ENCODE data around the gene PIGQ. TPM values are rescaled to one million over a fixed set of nuclear protein-coding genes. Genes with fewer than 3 reads are reported as not detected.

Gene PIGQ
- total RNA-seq, 2 donors from 2014 or later: 20.8 to 21.0 TPM

DNA sequence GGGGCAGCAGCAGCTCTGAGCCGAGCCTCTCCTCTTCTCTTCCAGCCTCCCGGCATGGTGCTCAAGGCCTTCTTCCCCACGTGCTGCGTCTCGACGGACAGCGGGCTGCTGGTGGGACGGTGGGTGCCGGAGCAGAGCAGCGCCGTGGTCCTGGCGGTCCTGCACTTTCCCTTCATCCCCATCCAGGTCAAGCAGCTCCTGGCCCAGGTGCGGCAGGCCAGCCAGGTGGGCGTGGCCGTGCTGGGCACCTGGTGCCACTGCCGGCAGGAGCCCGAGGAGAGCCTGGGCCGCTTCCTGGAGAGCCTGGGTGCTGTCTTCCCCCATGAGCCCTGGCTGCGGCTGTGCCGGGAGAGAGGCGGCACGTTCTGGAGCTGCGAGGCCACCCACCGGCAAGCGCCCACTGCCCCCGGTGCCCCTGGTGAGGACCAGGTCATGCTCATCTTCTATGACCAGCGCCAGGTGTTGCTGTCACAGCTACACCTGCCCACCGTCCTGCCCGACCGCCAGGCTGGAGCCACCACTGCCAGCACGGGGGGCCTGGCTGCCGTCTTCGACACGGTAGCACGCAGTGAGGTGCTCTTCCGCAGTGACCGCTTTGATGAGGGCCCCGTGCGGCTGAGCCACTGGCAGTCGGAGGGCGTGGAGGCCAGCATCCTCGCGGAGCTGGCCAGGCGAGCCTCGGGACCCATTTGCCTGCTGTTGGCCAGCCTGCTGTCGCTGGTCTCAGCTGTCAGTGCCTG is 4.4 kb downstream of the PIGQ start:
- TF ChIP-seq, protein P1, sequence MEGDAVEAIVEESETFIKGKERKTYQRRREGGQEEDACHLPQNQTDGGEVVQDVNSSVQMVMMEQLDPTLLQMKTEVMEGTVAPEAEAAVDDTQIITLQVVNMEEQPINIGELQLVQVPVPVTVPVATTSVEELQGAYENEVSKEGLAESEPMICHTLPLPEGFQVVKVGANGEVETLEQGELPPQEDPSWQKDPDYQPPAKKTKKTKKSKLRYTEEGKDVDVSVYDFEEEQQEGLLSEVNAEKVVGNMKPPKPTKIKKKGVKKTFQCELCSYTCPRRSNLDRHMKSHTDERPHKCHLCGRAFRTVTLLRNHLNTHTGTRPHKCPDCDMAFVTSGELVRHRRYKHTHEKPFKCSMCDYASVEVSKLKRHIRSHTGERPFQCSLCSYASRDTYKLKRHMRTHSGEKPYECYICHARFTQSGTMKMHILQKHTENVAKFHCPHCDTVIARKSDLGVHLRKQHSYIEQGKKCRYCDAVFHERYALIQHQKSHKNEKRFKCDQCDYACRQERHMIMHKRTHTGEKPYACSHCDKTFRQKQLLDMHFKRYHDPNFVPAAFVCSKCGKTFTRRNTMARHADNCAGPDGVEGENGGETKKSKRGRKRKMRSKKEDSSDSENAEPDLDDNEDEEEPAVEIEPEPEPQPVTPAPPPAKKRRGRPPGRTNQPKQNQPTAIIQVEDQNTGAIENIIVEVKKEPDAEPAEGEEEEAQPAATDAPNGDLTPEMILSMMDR (IDR thresholded peaks at IDR 0.05): no peak
- Histone ChIP-seq H3K36me3 (no peaks in the 10 kb centered on the region), H3K27me3 (no peaks in the 10 kb centered on the region), H3K4me3 (no peak overlapping the region), H3K4me1 (peaks cover 0 to 9% of the 10 kb centered on the region in 2 donors), H3K9me3 (no peaks in the 10 kb centered on the region), H3K27ac (no peak overlapping the region)
- no peak for DNase-seq (ENCODE audit: low spot score)

DNA sequence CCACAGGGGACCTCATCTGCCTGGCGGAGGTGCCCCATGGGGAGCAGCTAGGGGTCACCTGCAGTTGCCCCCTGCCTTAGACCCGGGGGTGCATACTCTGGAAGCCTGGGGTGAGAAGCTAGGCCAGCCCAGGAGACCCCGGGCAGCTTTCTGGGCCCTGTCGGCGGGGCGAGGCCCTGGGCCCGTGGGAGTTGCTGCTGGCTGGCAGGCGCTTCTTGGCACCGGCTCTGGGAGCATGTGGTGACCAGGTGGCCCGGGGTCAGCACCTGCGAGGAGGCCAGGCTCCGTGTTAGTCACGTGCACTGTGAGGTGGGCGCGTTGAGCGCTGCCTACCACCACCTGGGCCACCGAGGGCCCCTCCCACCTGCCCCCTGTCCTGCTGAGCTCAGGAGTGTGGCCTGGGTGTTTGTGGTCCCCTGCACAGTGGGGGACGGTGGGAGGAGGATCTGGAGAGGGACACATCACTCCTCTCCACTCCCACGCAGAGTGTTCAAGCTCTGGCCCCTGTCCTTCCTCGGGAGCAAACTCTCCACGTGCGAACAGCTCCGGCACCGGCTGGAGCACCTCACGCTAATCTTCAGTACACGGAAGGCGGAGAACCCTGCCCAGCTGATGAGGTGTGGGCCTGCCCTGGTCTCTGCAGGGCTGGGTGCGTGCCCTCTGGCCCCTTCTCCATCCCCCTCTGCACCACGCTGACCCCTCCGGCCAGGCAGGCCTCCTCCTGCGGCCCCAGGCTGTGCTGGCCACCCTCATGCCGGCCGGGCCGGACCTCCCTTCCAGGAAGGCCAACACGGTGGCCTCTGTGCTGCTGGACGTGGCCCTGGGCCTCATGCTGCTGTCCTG is 5.8 kb downstream of the PIGQ start:
- no peak for DNase-seq (ENCODE audit: low spot score)

DNA sequence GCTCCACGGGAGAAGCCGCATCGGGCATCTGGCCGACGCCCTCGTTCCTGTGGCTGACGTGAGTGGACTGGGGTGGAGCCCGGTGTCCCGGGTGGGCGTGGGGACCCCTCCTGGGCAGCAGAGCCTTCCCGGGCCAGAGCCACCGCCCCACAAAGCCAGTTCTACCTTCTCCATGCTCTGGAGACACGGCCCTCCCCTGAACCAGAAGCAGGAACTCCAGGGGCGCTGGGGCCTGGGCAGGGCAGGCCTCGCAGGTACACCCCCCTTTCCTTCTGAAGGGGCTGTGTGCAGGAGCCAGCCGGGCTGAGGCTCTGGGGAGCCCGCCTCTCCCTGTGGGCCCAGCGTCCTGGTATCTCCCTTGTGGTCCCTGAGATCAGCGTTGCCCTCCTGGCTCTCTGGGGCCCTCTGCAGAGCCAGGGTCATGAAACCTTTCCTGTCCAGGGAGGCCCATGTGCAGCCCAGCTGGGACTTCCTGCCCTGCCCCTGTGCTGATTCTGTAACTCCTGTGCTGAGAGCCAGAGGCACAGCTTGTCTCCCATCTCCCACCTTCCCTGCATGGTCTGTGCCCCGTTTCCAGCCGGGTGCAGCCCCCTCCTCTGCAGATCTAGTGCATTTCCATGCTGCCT is 6.5 kb downstream of the PIGQ start:
- Histone ChIP-seq H3K27me3 (no peaks in the 10 kb centered on the region), H3K9me3 (no peaks in the 10 kb centered on the region), H3K4me1 (no peaks in the 10 kb centered on the region), H3K36me3 (no peaks in the 10 kb centered on the region), H3K4me3 (no peak overlapping the region), H3K27ac (no peak overlapping the region)
- no peak for DNase-seq (ENCODE audit: low spot score)
- TF ChIP-seq, protein P1 (IDR thresholded peaks at IDR 0.05): no peak

More for the DNA sequence above, 5.8 kb downstream of the PIGQ start:
- TF ChIP-seq, protein P1 (IDR thresholded peaks at IDR 0.05): no peak
- Histone ChIP-seq H3K4me3 (no peak overlapping the region), H3K27ac (no peak overlapping the region), H3K4me1 (peaks cover 0 to 3% of the 10 kb centered on the region in 2 donors), H3K36me3 (no peaks in the 10 kb centered on the region), H3K9me3 (no peaks in the 10 kb centered on the region), H3K27me3 (no peaks in the 10 kb centered on the region)

DNA sequence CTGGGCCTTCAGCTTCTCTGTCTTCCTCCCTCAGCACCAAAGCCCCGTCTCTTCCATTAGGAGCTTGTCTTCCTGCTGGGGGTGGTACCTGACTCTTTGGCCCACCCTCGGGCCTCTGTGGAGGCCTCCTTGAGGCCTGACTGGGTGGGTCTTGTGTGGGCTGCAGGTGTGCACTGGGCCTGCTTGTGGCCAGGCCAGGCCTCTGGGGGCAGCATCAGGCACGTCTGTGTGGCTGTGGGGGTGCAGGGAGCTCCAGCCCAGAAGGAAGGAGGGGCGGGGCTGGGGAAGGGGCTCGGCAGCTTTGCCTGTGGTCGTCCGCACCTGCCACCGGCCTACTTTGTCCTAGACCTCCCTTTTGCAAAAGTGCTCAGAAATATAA is 7.0 kb downstream of the PIGQ start:
- TF ChIP-seq, protein P1 (IDR thresholded peaks at IDR 0.05): no peak
- no peak overlapping the region for H3K27ac ChIP-seq
- no peaks in the 10 kb centered on the region for H3K9me3 ChIP-seq
- no peak for DNase-seq (ENCODE audit: low spot score)
- H3K36me3 ChIP-seq: no peaks in the 10 kb centered on the region
- H3K27me3 ChIP-seq: no peaks in the 10 kb centered on the region
- H3K4me1 ChIP-seq: no peaks in the 10 kb centered on the region
- no peak overlapping the region for H3K4me3 ChIP-seq

DNA sequence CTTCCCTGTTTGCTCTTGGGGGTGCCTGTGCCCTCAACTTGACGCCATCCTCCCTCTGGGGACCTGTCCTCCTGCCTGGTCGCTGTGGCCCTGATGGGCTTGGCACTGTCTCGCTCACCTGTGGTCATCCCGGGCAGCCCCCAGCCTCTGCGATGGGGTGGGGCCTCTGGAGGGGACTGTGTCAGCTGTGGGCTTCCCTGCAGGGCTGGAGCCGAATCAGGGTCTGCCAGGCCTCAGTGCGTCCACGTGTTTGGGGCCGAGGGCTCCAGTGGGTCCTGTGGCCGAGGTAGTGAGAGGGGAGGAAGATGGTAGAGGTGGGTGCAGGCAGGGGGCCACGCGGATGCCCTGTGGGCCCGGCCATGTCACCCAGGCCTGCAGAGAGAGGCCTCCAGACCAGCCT is 8.0 kb downstream of the PIGQ start:
- no peak for DNase-seq (ENCODE audit: low spot score)
- TF ChIP-seq, protein P1 (IDR thresholded peaks at IDR 0.05): no peak
- Histone ChIP-seq H3K4me1 (no peaks in the 10 kb centered on the region), H3K36me3 (no peaks in the 10 kb centered on the region), H3K4me3 (no peak overlapping the region), H3K27ac (no peak overlapping the region), H3K27me3 (no peaks in the 10 kb centered on the region), H3K9me3 (no peaks in the 10 kb centered on the region)

Data from right atrium auricular region (tissue), 2 donors.